Measurements from ENCODE around the gene SRF.

- TF ChIP-seq SMC3 (IDR thresholded peaks at IDR 0.05; ENCODE audit: low read depth, low read length) (no peak), CTCF (conservative IDR thresholded peaks at IDR 0.05; ENCODE audit: low read depth, low read length) (no peak), POLR2A (IDR thresholded peaks at IDR 0.05; ENCODE audit: low read depth, low read length) (no peak), RAD21 (IDR thresholded peaks at IDR 0.05; ENCODE audit: low read length) (no peak), RFX5 (IDR thresholded peaks at IDR 0.05; ENCODE audit: low read depth, low read length) (no peak), USF2 (IDR thresholded peaks at IDR 0.05; ENCODE audit: low read depth, low read length) (no peak), BHLHE40 (IDR thresholded peaks at IDR 0.05; ENCODE audit: low read depth, low read length) (no peak), CHD1 (IDR thresholded peaks at IDR 0.05; ENCODE audit: low read depth, low read length) (no peak), MAZ (IDR thresholded peaks at IDR 0.05; ENCODE audit: borderline replicate concordance, low read depth, low read length) (no peak), ELK1 (IDR thresholded peaks at IDR 0.05; ENCODE audit: borderline replicate concordance, low read depth, low read length) (no peak), MAFK (IDR thresholded peaks at IDR 0.05; ENCODE audit: low read depth, low read length) (no peak), MXI1 (IDR thresholded peaks at IDR 0.05; ENCODE audit: borderline replicate concordance, low read depth, low read length) (no peak), RCOR1 (IDR thresholded peaks at IDR 0.05; ENCODE audit: insufficient replicate concordance, low read length) (no peak), FOS (IDR thresholded peaks at IDR 0.05; ENCODE audit: low read depth, low read length) (no peak)
Measured at GRCh38 chr6:43199912-43200311, 28.8 kb downstream of the SRF start.

Measured in IMR-90 (cell line).